Erythroblast (primary cell): ENCODE measurements around the gene PIGS.

Experiments
- DNase-seq, 2 experiments: peaks; one replicate each; lab custom pipeline; 2025; lab: John Stamatoyannopoulos, UW
- GATA1 ChIP-seq: IDR thresholded peaks from 2 replicates; pipeline ENCODE4 v1.6.1; 2011; ENCODE audit warnings: low read depth, mild to moderate bottlenecking, control low read depth, low read length, moderate library complexity
- POLR2A ChIP-seq: IDR thresholded peaks from 2 replicates; pipeline ENCODE4 v1.6.1; 2011; ENCODE audit warnings: mild to moderate bottlenecking, low read length

The PIGS gene

GRCh38 chr17:28536532-28537218, 34.6 kb downstream of the PIGS start:
- no peak for TF ChIP-seq GATA1
- no peak for TF ChIP-seq POLR2A
- DNase-seq = no peak

DNA sequence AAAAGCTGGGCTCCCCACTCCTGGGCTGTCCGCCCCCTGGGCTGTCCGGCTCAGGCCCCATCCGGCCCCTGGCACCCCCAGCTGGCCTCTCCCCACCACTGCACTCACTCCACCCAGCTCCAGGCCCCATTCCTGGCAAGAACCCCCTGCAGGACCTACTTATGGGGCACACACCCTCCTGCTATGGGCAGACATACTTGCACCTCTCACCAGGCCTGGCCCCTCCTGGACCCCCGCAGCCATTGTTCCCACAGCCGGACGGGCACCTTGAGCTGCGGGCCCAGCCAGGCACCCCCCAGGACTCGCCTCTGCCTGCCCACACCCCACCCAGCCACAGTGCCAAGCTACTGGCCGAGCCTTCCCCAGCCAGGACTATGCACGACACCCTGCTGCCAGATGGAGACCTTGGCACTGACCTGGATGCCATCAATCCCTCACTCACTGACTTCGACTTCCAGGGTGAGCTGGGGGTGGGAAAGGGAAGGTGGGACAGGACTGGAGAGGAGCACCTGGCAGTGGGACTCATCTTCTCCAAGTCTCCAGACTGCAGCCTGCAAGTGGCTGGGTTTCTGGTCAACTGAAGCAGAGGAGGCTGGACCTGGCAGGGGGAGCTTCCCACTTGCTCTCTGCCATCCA, 36.5 kb downstream of the PIGS start:
- TF ChIP-seq POLR2A = no peak
- no peak for TF ChIP-seq GATA1
- DNase-seq = no peak

DNA sequence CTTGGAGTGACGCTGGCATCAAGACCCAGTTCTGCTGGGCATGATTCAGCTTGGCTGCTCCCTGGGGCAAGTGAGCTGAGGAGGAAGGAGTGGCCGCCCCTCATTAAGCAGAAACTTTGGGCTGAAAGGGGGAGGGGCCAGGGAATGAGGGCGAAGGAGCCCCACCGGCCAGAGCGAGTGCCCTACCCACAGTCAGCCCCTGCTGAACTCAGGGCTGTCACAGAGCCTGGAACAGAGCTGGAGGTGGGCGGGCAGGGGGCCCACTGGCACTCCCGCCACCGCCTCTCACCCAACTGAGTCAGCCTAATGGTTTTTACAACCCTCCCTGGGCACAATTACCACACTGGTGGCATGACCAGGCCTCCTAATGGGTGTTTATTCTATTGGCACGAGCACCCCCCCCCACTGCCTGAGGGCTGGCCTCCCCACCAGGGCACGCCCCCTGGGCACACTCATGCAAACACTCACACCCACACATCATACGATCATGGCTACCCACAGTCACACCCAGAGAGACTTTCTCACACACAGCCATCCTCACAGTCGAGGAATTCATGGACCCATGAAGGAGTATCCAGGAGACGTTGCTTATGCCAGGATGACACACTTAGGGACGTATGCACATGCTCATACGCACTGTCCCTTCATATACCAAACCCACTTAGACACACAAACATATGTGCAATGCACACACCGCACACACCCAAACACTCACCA, 38.1 kb downstream of the PIGS start:
- no peak for TF ChIP-seq POLR2A
- no peak for TF ChIP-seq GATA1
- DNase-seq = no peak

- TF ChIP-seq GATA1 (no peak), POLR2A (no peak)
- DNase-seq = no peak
Measured at GRCh38 chr17:28532050-28532960, 39.0 kb downstream of the PIGS start.

GRCh38 chr17:28530926-28531325, 40.4 kb downstream of the PIGS start:
- TF ChIP-seq GATA1 = no peak
- no peak for TF ChIP-seq POLR2A
- no peak for DNase-seq

- no peak for DNase-seq
- TF ChIP-seq POLR2A (no peak), GATA1 (no peak)
Measured at GRCh38 chr17:28530250-28530649, 41.1 kb downstream of the PIGS start.

DNA sequence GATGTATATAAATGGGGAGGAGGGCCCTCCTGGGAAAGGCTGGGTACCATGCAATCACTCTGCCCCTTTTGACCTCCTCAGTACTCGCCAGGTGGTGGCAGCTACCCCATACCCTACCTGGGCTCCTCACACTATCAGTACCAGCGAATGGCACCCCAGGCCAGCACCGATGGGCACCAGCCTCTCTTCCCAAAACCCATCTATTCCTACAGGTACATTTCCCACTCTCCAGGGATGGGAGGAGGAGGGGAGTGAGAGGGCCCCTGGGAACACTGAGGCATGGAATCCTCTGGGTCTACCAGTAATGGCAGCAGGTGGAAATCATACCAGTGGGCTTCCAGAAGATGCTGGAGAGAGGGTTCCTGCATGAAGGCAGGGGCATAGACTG, 42.3 kb downstream of the PIGS start:
- no peak for TF ChIP-seq POLR2A
- TF ChIP-seq GATA1 = no peak
- DNase-seq = no peak

GRCh38 chr17:28528327-28529012, 42.9 kb downstream of the PIGS start:
- DNase-seq = peak; percentile 30 to 33
- TF ChIP-seq GATA1 = no peak
- TF ChIP-seq POLR2A = no peak

DNA sequence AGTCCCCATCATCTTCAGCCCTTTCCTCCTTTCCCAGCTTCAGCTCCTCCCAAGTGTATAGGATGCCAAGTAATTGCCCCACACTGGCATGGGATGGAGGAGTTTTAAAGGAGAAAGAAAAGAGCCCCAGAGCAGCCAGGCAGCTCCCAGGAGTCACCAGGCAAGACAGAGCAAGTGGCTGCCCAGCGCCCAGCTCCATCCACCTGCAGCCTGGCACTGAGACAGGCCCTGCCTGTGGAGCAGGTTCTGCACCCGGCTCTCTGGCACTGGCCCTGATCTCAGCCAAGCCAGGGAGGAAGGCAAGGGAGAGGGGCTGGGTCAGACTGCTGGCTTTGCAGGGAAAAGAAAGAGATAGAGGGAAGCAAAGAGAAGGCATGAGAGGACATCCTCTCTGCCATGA, 43.5 kb downstream of the PIGS start:
- TF ChIP-seq POLR2A (no peak), GATA1 (no peak)
- DNase-seq = no peak

- TF ChIP-seq GATA1 = no peak
- no peak for TF ChIP-seq POLR2A
- peak; percentile 71 to 92 for DNase-seq
Measured at GRCh38 chr17:28527181-28527681, 44.1 kb downstream of the PIGS start.

- DNase-seq = no peak
- no peak for TF ChIP-seq POLR2A
- no peak for TF ChIP-seq GATA1
Measured at GRCh38 chr17:28526381-28526780, 44.9 kb downstream of the PIGS start.
